Lower leg skin (tissue), 3 donors: Measurements from ENCODE around the gene HCN2.

Experiments
- CTCF ChIP-seq, 3 donors: fragments of 450-650 bp; IDR thresholded peaks; one replicate each; pipeline ENCODE4 v1.5.1; 2016; ENCODE audit warnings: antibody characterized with exemption in 3 of 3, mild to moderate bottlenecking in 3 of 3, moderate library complexity in 2 of 3
- POLR2A ChIP-seq, 2 donors: fragments of 450-650 bp; IDR thresholded peaks; one replicate each; pipeline ENCODE4 v1.6.1; 2016 to 2017; ENCODE audit warnings: antibody characterized with exemption in 2 of 2, mild to moderate bottlenecking in 1 of 2, moderate library complexity in 1 of 2

GRCh38 chr19:547117-547516 lies 42.6 kb upstream of the HCN2 start:
- TF ChIP-seq POLR2A (IDR thresholded peaks at IDR 0.05), result no peak
- TF ChIP-seq CTCF (IDR thresholded peaks at IDR 0.05), result no peak
